HepG2 (cell line): ENCODE data around the gene CLEC3B. TPM values are rescaled to one million over a fixed set of nuclear protein-coding genes. Genes with fewer than 3 reads are reported as not detected.
A peak's percentile ranks its signal among the peaks of the same experiment; 100 is the strongest.

ENCODE experiments used
- FOXA3 ChIP-seq: IDR thresholded peaks from 2 replicates; pipeline ENCODE4 v1.6.1; 2016; ENCODE audit warnings: missing genetic modification reagents, missing compliant biosample characterization
- HDAC1 ChIP-seq: sonication (generic); formaldehyde crosslinking; IDR thresholded peaks from 2 replicates; pipeline ENCODE4 v1.5.1; 2020; ENCODE audit warnings: mild to moderate bottlenecking, missing genetic modification reagents
- SALL1 ChIP-seq: sonication (generic); formaldehyde crosslinking; IDR thresholded peaks from 2 replicates; pipeline ENCODE4 v1.8.0; 2022; ENCODE audit warnings: mild to moderate bottlenecking, missing genetic modification reagents
- ZNF644 ChIP-seq: IDR thresholded peaks from 2 replicates; pipeline ENCODE4 v1.6.1; 2016; ENCODE audit warnings: low read depth
- ZNF746 ChIP-seq: sonication (generic); formaldehyde crosslinking; IDR thresholded peaks from 2 replicates; pipeline ENCODE4 v1.8.0; 2022; ENCODE audit warnings: mild to moderate bottlenecking, missing genetic modification reagents
- polyA plus RNA-seq, 8 experiments: library from polyadenylated mRNA; depleted of rRNA in 3 of 8; stranded (reverse) in 7 of 8; unstranded in 1 of 8; fragments of >200 nt; fragmentation: Illumina TruSeq in 4 of 8; extraction: Trizol in 4 of 8; gene quantifications; 2 replicates each; pipeline versions ENCODE4 v1.2.1 to v1.2.3, GENCODE V29; 2011 to 2016; ENCODE audit warnings: low read depth in 4 of 8, missing spikeins in 1 of 8, mixed read lengths in 1 of 8; ENCODE audit not compliant: insufficient read depth in 1 of 8
- total RNA-seq, 5 experiments: library from RNA; depleted of rRNA; stranded (reverse); fragments of >200 nt; fragmentation: Illumina TruSeq; extraction: Trizol; gene quantifications; 2 replicates each; pipeline ENCODE4 v1.2.3, GENCODE V29; 2016; ENCODE audit warnings: low read depth in 1 of 5
- TF ChIP-seq, protein P1 (sequence below): IDR thresholded peaks from 2 replicates; pipeline ENCODE4 v1.4.0; 2020; ENCODE audit warnings: mild to moderate bottlenecking, missing genetic modification reagents
- TF ChIP-seq, protein P2 (sequence below): sonication (generic); formaldehyde crosslinking; IDR thresholded peaks from 2 replicates; pipeline ENCODE4 v1.4.0; 2020; ENCODE audit warnings: missing genetic modification reagents
- TF ChIP-seq, protein P3 (sequence below): sonication (generic); formaldehyde crosslinking; IDR thresholded peaks from 2 replicates; pipeline ENCODE4 v1.4.0; 2020; ENCODE audit warnings: missing genetic modification reagents, mild to moderate bottlenecking, borderline replicate concordance
- TF ChIP-seq, protein P4 (sequence below): IDR thresholded peaks from 2 replicates; pipeline ENCODE4 v1.6.1; 2016; ENCODE audit warnings: mild to moderate bottlenecking

CLEC3B gene
- total and polyA plus RNA-seq, 2 of the 13 experiments (the other 11 are each of a cell fraction or from before 2014, with no cell fraction given), result 0.07 TPM; not detected in 1

DNA sequence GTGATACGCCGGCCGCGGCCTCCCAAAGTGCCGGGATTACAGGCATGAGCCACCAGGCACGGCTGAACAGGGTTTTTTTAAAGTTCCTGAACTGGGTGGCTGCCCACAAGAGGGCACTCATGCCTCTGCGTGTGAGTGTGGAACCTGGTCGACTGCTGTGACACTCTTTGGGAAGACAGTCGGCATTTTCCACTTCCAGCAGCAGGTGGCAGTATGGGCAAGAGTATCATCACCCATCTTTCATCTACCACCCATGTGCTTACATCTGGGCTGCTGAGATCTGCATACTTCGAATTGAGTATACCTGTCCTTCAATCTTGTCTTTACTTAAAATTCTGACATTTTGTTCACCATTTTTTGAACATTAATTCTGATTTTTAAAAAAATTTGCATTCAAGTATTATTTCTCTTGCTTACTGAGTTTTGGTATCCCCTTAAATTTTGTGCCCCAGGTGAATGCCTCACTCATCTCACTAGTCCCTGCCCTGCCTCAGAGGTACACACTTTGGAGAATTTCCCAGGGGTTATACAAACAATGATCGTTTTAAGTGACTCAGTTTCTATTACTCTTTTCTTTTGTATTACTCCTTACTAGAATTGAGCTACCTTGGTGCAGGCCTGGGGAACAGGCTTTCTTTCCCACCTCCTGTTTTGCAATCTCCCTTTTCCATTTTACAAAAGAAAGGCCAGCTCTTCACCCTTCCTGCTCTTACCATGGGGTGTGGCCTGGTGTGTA lies 11.8 kb downstream of the CLEC3B start (continued):
- TF ChIP-seq, protein P1, sequence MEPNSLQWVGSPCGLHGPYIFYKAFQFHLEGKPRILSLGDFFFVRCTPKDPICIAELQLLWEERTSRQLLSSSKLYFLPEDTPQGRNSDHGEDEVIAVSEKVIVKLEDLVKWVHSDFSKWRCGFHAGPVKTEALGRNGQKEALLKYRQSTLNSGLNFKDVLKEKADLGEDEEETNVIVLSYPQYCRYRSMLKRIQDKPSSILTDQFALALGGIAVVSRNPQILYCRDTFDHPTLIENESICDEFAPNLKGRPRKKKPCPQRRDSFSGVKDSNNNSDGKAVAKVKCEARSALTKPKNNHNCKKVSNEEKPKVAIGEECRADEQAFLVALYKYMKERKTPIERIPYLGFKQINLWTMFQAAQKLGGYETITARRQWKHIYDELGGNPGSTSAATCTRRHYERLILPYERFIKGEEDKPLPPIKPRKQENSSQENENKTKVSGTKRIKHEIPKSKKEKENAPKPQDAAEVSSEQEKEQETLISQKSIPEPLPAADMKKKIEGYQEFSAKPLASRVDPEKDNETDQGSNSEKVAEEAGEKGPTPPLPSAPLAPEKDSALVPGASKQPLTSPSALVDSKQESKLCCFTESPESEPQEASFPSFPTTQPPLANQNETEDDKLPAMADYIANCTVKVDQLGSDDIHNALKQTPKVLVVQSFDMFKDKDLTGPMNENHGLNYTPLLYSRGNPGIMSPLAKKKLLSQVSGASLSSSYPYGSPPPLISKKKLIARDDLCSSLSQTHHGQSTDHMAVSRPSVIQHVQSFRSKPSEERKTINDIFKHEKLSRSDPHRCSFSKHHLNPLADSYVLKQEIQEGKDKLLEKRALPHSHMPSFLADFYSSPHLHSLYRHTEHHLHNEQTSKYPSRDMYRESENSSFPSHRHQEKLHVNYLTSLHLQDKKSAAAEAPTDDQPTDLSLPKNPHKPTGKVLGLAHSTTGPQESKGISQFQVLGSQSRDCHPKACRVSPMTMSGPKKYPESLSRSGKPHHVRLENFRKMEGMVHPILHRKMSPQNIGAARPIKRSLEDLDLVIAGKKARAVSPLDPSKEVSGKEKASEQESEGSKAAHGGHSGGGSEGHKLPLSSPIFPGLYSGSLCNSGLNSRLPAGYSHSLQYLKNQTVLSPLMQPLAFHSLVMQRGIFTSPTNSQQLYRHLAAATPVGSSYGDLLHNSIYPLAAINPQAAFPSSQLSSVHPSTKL, result peak; percentile 34; the same call in 1 of the 2 replicates
- TF ChIP-seq SALL1 (peak; percentile 52), FOXA3 (CRISPR knock-in tag) (peak; percentile 39; the same call in 1 of the 2 replicates), HDAC1 (CRISPR knock-in tag) (0 out of 2 replicates have a peak, but pooled peaks have one; percentile 23), ZNF644 (CRISPR knock-in tag) (peak; percentile 54; the same call in 1 of the 2 replicates), ZNF746 (no peak)
- TF ChIP-seq, protein P2, sequence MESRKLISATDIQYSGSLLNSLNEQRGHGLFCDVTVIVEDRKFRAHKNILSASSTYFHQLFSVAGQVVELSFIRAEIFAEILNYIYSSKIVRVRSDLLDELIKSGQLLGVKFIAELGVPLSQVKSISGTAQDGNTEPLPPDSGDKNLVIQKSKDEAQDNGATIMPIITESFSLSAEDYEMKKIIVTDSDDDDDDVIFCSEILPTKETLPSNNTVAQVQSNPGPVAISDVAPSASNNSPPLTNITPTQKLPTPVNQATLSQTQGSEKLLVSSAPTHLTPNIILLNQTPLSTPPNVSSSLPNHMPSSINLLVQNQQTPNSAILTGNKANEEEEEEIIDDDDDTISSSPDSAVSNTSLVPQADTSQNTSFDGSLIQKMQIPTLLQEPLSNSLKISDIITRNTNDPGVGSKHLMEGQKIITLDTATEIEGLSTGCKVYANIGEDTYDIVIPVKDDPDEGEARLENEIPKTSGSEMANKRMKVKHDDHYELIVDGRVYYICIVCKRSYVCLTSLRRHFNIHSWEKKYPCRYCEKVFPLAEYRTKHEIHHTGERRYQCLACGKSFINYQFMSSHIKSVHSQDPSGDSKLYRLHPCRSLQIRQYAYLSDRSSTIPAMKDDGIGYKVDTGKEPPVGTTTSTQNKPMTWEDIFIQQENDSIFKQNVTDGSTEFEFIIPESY (CRISPR knock-in tag), result peak; percentile 37; the same call in 1 of the 2 replicates
- TF ChIP-seq, protein P3, sequence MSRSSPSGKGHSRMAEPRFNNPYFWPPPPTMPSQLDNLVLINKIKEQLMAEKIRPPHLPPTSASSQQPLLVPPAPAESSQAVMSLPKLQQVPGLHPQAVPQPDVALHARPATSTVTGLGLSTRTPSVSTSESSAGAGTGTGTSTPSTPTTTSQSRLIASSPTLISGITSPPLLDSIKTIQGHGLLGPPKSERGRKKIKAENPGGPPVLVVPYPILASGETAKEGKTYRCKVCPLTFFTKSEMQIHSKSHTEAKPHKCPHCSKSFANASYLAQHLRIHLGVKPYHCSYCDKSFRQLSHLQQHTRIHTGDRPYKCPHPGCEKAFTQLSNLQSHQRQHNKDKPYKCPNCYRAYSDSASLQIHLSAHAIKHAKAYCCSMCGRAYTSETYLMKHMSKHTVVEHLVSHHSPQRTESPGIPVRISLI (CRISPR knock-in tag), result peak; percentile 93
- TF ChIP-seq, protein P4, sequence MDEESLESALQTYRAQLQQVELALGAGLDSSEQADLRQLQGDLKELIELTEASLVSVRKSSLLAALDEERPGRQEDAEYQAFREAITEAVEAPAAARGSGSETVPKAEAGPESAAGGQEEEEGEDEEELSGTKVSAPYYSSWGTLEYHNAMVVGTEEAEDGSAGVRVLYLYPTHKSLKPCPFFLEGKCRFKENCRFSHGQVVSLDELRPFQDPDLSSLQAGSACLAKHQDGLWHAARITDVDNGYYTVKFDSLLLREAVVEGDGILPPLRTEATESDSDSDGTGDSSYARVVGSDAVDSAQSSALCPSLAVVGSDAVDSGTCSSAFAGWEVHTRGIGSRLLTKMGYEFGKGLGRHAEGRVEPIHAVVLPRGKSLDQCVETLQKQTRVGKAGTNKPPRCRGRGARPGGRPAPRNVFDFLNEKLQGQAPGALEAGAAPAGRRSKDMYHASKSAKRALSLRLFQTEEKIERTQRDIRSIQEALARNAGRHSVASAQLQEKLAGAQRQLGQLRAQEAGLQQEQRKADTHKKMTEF (CRISPR knock-in tag), result peak; percentile 44; the same call in 1 of the 2 replicates
